Neural cell (in vitro differentiated cells): Measurements from ENCODE around the gene PRKCA. TPM values are rescaled to one million over a fixed set of nuclear protein-coding genes. Genes with fewer than 3 reads are reported as not detected.
A peak's percentile ranks its signal among the peaks of the same experiment; 100 is the strongest.

Experiments
- H2AFZ ChIP-seq: fragments of 200-600, 300-800 bp; sonication (generic), shearing (Covaris generic); 2 replicates; pipeline ENCODE4 v1.6.0; 2014; ENCODE audit warnings: low read depth, mild to moderate bottlenecking, antibody characterized with exemption, low read length, moderate library complexity
- H3F3A ChIP-seq: fragments of 200-600 bp; shearing (Covaris generic); 2 replicates; pipeline ENCODE4 v1.6.1; 2016; ENCODE audit warnings: mild to moderate bottlenecking, moderate library complexity, mixed read lengths, antibody characterized with exemption, low read length; ENCODE audit not compliant: insufficient read depth, poor library complexity, severe bottlenecking
- H3K27ac ChIP-seq: fragments of 200-600, 300-800 bp; sonication (generic), shearing (Covaris generic); 2 replicates; pipeline ENCODE4 v1.5.1; 2014; ENCODE audit warnings: mild to moderate bottlenecking, low read length, moderate library complexity
- H3K27me3 ChIP-seq: fragments of 300-800, 200-600 bp; sonication (generic), shearing (Covaris generic); 2 replicates; pipeline ENCODE4 v1.6.0; 2014; ENCODE audit warnings: mild to moderate bottlenecking, low read depth, low read length, moderate library complexity; ENCODE audit not compliant: insufficient read depth
- H3K36me3 ChIP-seq: fragments of 300-800, 200-600 bp; sonication (generic), shearing (Covaris generic); 2 replicates; pipeline ENCODE4 v1.5.1; 2014; ENCODE audit warnings: mild to moderate bottlenecking, antibody characterized with exemption, low read length, moderate library complexity; ENCODE audit not compliant: insufficient read depth
- H3K4me2 ChIP-seq: fragments of 300-800, 200-600 bp; sonication (generic), shearing (Covaris generic); 2 replicates; pipeline ENCODE4 v1.6.0; 2014; ENCODE audit warnings: mild to moderate bottlenecking, low read length
- H3K4me3 ChIP-seq: fragments of 300-800, 200-600 bp; sonication (generic), shearing (Covaris generic); 2 replicates; pipeline ENCODE4 v1.5.1; 2014; ENCODE audit warnings: mild to moderate bottlenecking, low read length, moderate library complexity
- H3K79me2 ChIP-seq: fragments of 200-600 bp; shearing (Covaris generic); replicated peaks from 2 replicates; pipeline ENCODE4 v1.6.0; 2014; ENCODE audit warnings: mild to moderate bottlenecking, low read length, moderate library complexity; ENCODE audit not compliant: insufficient read depth
- H3K9ac ChIP-seq: fragments of 300-800, 200-600 bp; sonication (generic), shearing (Covaris generic); 2 replicates; pipeline ENCODE4 v1.6.1; 2016; ENCODE audit warnings: mild to moderate bottlenecking, low read length, mixed read lengths
- H3K9me2 ChIP-seq: fragments of 200-600 bp; shearing (Covaris generic); 2 replicates; pipeline ENCODE4 v1.6.1; 2016; ENCODE audit warnings: mild to moderate bottlenecking, low read length, mixed read lengths; ENCODE audit not compliant: insufficient read depth
- H3K9me3 ChIP-seq: fragments of 200-600, 300-800 bp; sonication (generic), shearing (Covaris generic); 2 replicates; pipeline ENCODE4 v1.6.1; 2016; ENCODE audit warnings: mild to moderate bottlenecking, mixed run types, low read length, moderate library complexity, mixed read lengths
- H4K20me1 ChIP-seq: fragments of 200-600 bp; shearing (Covaris generic); 2 replicates; pipeline ENCODE4 v1.6.1; 2016; ENCODE audit warnings: mild to moderate bottlenecking, mixed run types; ENCODE audit not compliant: insufficient read depth
- EP300 ChIP-seq: fragments of 450-650 bp; conservative IDR thresholded peaks from 2 replicates; pipeline ENCODE4 v1.6.1; 2014; ENCODE audit warnings: antibody characterized with exemption, mild to moderate bottlenecking, moderate library complexity; ENCODE audit not compliant: poor library complexity, severe bottlenecking
- EZH2 ChIP-seq: fragments of 200-600, 300-800 bp; shearing (Covaris generic), sonication (generic); IDR thresholded peaks from 2 replicates; pipeline ENCODE4 v1.6.1; 2014; ENCODE audit warnings: antibody characterized with exemption, low read length, borderline replicate concordance, mild to moderate bottlenecking; ENCODE audit not compliant: insufficient read depth, poor library complexity, severe bottlenecking
- MXI1 ChIP-seq: fragments of 450-650 bp; conservative IDR thresholded peaks from 2 replicates; pipeline ENCODE4 v1.6.1; 2014; ENCODE audit warnings: antibody characterized with exemption, mild to moderate bottlenecking; ENCODE audit not compliant: poor library complexity, severe bottlenecking
- POLR2AphosphoS5 ChIP-seq: IDR thresholded peaks from 2 replicates; pipeline ENCODE4 v1.6.1; 2012
- RAD21 ChIP-seq: fragments of 450-650 bp; conservative IDR thresholded peaks from 2 replicates; pipeline ENCODE4 v1.6.1; 2014; ENCODE audit warnings: antibody characterized with exemption, mild to moderate bottlenecking, moderate library complexity
- SMC3 ChIP-seq: fragments of 450-650 bp; conservative IDR thresholded peaks from 2 replicates; pipeline ENCODE4 v1.6.1; 2014; ENCODE audit warnings: antibody characterized with exemption, mild to moderate bottlenecking, moderate library complexity; ENCODE audit not compliant: poor library complexity
- TAF1 ChIP-seq: IDR thresholded peaks from 2 replicates; pipeline ENCODE4 v1.6.1; 2012; ENCODE audit warnings: low read depth
- polyA plus RNA-seq: library from polyadenylated mRNA; depleted of rRNA; stranded (reverse); fragments of >200 nt; gene quantifications from 2 replicates; pipeline ENCODE4 v1.2.3, GENCODE V29; 2014
- TF ChIP-seq, protein P1 (sequence below): fragments of 450-650 bp; IDR thresholded peaks from 2 replicates; pipeline ENCODE4 v1.5.1; 2014; ENCODE audit warnings: antibody characterized with exemption, mild to moderate bottlenecking, moderate library complexity; ENCODE audit not compliant: poor library complexity, severe bottlenecking
- TF ChIP-seq, protein P2 (sequence below): IDR thresholded peaks from 2 replicates; pipeline ENCODE4 v1.6.1; 2012; ENCODE audit warnings: borderline replicate concordance

Gene PRKCA
- polyA plus RNA-seq, 1 donor from 2014 or later, result 5.9 TPM

DNA sequence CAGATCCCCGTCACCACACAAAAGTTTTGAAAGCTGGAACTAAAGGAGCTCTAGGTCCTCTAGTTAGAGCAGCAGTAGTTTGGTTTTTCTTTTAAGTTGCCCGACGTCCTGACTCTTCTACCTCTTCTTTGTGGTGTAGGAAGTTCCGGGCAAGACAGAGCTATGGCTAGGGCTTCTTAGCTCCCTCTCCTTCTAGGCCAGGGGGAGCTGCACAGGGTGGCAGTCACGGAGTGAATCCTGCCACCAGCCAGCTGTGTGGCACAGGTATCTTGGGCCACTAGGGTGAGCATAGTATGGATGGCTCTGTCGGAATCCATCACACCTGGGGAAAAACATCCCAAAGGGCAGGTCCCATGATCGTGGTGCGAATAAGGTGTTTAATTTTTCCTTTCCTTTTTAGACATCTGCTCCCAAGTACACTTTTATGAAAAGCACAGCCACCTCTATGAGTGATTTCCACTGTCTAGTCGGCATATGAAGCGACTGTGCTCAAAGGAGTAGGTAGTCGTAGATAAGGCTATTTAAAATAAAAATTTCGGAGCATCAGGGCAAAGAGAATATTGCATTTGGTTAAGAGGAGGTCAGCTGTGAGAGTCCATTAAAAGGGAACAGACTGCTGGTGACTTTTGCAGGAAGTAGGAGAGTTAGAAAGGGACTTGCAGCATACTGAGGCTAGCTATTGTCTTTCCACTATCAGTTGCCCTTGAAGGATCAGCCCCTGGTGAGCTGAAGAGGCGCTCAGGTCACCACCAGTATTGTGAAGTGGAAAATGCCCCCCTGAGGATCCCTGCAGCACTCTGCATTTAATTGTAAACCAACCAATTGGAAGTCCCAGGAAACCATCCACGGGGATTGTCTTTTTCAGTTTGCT lies 2.1 kb downstream of the PRKCA start:
- no peak overlapping the region for H3K27ac ChIP-seq
- no peaks in the 10 kb centered on the region for H4K20me1 ChIP-seq
- no peaks in the 10 kb centered on the region for H3K79me2 ChIP-seq
- no peak overlapping the region for H3K9ac ChIP-seq
- TF ChIP-seq SMC3 (no peak), POLR2AphosphoS5 (no peak), EP300 (no peak), EZH2 (no peak), RAD21 (no peak), TAF1 (no peak), MXI1 (no peak)
- TF ChIP-seq, protein P1, sequence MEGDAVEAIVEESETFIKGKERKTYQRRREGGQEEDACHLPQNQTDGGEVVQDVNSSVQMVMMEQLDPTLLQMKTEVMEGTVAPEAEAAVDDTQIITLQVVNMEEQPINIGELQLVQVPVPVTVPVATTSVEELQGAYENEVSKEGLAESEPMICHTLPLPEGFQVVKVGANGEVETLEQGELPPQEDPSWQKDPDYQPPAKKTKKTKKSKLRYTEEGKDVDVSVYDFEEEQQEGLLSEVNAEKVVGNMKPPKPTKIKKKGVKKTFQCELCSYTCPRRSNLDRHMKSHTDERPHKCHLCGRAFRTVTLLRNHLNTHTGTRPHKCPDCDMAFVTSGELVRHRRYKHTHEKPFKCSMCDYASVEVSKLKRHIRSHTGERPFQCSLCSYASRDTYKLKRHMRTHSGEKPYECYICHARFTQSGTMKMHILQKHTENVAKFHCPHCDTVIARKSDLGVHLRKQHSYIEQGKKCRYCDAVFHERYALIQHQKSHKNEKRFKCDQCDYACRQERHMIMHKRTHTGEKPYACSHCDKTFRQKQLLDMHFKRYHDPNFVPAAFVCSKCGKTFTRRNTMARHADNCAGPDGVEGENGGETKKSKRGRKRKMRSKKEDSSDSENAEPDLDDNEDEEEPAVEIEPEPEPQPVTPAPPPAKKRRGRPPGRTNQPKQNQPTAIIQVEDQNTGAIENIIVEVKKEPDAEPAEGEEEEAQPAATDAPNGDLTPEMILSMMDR, result no peak
- TF ChIP-seq, protein P2, sequence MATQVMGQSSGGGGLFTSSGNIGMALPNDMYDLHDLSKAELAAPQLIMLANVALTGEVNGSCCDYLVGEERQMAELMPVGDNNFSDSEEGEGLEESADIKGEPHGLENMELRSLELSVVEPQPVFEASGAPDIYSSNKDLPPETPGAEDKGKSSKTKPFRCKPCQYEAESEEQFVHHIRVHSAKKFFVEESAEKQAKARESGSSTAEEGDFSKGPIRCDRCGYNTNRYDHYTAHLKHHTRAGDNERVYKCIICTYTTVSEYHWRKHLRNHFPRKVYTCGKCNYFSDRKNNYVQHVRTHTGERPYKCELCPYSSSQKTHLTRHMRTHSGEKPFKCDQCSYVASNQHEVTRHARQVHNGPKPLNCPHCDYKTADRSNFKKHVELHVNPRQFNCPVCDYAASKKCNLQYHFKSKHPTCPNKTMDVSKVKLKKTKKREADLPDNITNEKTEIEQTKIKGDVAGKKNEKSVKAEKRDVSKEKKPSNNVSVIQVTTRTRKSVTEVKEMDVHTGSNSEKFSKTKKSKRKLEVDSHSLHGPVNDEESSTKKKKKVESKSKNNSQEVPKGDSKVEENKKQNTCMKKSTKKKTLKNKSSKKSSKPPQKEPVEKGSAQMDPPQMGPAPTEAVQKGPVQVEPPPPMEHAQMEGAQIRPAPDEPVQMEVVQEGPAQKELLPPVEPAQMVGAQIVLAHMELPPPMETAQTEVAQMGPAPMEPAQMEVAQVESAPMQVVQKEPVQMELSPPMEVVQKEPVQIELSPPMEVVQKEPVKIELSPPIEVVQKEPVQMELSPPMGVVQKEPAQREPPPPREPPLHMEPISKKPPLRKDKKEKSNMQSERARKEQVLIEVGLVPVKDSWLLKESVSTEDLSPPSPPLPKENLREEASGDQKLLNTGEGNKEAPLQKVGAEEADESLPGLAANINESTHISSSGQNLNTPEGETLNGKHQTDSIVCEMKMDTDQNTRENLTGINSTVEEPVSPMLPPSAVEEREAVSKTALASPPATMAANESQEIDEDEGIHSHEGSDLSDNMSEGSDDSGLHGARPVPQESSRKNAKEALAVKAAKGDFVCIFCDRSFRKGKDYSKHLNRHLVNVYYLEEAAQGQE, result no peak
- H3K9me2 ChIP-seq, result no peaks in the 10 kb centered on the region
- no peak overlapping the region for H3K4me2 ChIP-seq
- H3K9me3 ChIP-seq, result no peaks in the 10 kb centered on the region
- no peak overlapping the region for H2AFZ ChIP-seq
- H3K27me3 ChIP-seq, result peaks cover 46% of the 10 kb centered on the region
- H3K4me3 ChIP-seq, result peak overlapping the region; percentile 92
- no peaks in the 10 kb centered on the region for H3F3A ChIP-seq
- no peaks in the 10 kb centered on the region for H3K36me3 ChIP-seq

DNA sequence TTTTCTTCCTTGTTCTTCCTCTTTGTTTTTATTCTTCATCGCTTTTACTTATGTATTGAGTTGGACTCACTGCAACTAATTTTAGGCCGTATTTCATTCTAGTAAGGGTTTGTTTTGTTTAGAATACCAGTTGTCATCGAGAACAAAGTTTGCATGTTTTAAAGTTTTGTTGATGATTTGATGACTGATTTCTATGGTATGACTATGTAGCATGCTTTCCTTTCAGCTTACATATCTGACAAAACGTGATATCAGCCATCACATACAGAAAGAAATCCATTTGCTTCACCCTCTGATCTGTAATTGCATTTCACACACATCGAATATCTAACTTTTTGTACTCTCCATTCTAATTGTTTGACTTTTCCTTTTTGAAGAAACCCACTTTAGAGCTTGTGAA lies 4.0 kb downstream of the PRKCA start:
- H3K27ac ChIP-seq, result no peak overlapping the region
- no peaks in the 10 kb centered on the region for H3K79me2 ChIP-seq
- no peak overlapping the region for H3K9ac ChIP-seq

More for the DNA sequence above, 4.0 kb downstream of the PRKCA start:
- Histone ChIP-seq H3K9me3 (no peaks in the 10 kb centered on the region), H3K27me3 (peaks cover 28% of the 10 kb centered on the region), H2AFZ (no peak overlapping the region), H3K36me3 (no peaks in the 10 kb centered on the region), H4K20me1 (no peaks in the 10 kb centered on the region), H3K4me3 (no peak overlapping the region), H3F3A (no peaks in the 10 kb centered on the region), H3K4me2 (no peak overlapping the region), H3K9me2 (no peaks in the 10 kb centered on the region)
- TF ChIP-seq TAF1 (no peak), POLR2AphosphoS5 (no peak), MXI1 (no peak), RAD21 (no peak), SMC3 (no peak), EZH2 (no peak)
- TF ChIP-seq, protein P2, result no peak
- TF ChIP-seq, protein P1, result no peak
